GM19372 (cell line): Measurements from ENCODE around the gene CNTLN.
"Not testable (repeated sequence)": the region's sequence is repeated elsewhere in the genome, so short reads cannot be mapped to it uniquely, and the experiment has no call there.

Experiments
- ATAC-seq: cut with Tn5 transposase; IDR thresholded peaks from one replicate; pipeline ENCODE4 v1.9.1; 2021; ENCODE audit warnings: mild to moderate bottlenecking, low read depth, moderate library complexity; ENCODE audit not compliant: unreplicated experiment

CNTLN gene

GRCh38 chr9:17401858-17402257 is 267.0 kb downstream of the CNTLN start:
- ATAC-seq, result no peak

DNA sequence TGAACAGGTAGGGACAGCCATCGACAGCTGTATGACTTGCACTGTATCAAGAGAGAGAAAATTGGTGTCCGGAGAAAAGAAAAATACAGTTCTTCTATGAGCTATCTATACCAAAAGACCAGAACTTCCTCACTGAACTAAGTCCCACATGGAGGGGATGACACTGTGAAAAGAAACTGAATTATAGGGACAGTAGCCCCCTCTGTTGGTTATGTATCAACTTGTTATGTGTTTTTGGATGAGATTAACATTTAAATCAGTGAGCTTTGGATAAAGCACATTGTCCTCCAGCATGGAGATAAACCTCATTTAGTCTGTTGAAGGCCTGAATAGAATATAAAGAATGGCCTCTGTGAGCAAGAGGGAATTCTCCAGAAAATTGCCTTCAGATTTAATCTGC is 267.5 kb downstream of the CNTLN start:
- no peak for ATAC-seq

- no peak for ATAC-seq
These were observed 268.7 kb downstream of the CNTLN start for GRCh38 chr9:17403539-17403938.

GRCh38 chr9:17414986-17415385 is 280.1 kb downstream of the CNTLN start:
- ATAC-seq, result no peak

DNA sequence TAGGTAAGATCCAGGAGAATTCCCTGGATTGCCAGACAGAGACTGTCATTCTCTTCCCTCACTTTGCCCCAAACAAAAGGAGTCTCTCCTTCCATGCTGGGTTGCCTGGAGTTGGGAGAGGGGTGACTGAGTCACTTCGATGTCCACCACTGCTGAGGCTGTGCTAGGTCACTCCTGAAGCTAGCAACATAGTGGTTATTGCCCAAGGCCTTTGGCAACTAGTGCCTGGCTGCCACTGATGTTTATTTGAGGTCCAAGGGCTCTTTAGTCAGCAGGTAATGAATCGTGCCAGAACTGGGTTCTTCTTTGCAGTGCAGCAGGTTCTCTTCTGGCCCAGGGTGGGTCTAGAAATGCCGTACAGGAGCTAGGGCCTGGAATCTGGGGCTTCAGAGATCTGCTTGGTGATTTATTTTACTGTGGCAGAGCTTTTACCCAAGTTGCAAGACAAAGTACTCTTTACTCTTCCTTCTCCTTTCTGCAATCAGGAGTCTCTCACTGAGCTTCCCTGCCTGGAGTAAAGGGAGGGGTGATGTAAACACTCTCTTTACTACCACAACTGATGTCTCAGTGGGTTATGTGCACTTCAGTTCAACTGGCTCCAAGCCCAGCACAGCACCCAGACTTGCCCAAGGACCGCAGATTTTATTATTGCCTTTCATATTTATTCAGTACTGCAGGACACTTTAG is 288.3 kb downstream of the CNTLN start:
- ATAC-seq, result no peak

DNA sequence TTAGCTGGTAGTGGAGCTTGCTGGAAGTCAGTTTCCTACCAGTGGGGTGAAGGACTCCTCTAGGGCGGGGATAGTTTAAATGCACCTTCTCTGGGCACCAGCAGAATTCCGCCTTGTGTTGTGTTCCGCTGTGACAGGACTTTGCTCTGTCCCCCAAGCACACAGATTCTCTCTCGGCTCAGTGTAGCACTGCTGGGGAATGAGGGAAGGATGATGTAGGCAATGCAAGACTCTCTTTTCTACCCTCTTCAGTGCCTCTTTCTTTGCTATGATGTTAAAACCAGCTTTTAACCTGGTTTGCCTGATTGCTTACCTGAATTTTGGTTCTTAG is 288.8 kb downstream of the CNTLN start:
- ATAC-seq, result no peak

DNA sequence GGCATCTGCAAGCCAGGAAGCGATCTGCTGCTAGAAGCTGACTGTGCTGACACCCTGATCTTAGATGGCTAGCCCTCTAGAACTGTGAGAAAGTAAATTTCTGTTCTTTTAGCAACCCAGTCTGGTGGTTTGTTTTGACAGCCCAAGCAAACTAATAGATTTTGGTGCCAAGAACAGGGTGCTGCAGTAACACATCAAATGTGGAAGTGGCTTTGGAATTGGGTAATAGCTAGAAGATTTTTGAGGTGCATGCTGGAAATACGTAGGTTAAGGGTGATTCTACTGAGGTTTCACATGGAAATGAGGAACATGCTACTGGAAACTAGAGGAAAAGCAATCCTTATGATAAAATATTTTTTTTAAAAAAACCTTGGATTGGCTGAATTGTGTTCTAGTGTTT is 290.5 kb downstream of the CNTLN start:
- no peak for ATAC-seq

DNA sequence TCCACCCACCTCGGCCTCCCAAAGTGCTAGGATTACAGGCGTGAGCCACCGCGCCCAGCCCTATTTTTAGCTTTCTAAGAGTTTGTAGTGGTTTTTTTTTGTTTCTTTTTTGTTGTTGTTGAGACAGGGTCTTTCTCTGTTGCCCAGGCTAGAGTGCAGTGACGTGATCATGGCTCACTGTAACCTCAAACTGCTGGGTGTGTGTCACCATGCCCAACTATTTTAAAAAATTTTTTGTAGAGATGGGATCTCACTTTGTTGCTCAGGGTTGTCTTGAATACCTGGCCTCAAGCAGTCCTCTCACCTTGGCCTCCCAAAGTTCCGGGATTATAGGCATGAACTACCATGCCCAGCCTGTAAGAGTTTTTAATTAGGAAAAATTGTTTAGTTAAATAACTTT is 298.7 kb downstream of the CNTLN start:
- no peak for ATAC-seq

- no peak for ATAC-seq
These were observed 302.0 kb downstream of the CNTLN start for GRCh38 chr9:17436854-17437253.

GRCh38 chr9:17437813-17438212 is 303.0 kb downstream of the CNTLN start:
- ATAC-seq, result no peak

- ATAC-seq, result not testable (repeated sequence)
These were observed 310.3 kb downstream of the CNTLN start for GRCh38 chr9:17445126-17445525.

GRCh38 chr9:17453751-17454150 is 318.9 kb downstream of the CNTLN start:
- no peak for ATAC-seq

DNA sequence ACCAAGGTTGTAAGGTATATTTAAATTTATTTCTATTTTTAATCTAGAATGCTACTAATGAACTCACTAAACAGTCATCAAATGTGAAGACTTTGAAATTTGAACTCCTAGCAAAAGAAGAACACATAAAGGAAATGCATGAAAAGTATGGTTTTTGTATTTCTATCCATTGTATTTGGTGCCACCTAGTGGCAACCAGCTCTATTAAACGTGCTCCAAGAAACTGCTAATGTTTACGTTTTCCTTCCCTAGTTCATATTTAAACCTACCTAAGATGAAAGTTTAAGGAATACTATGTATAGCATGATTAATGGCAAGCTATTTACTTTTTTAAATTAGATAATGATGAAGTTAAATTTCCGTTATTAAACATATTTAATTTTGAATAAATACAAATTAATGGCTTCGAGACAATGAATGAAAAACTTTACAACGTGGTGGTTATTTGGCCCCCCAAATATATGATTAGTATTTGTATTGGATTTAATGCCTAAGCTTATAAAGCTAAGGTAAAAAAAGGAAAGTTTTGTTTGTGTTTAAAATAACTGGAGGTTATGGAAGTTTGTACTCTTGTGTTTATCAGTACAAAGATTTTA is 328.1 kb downstream of the CNTLN start:
- no peak for ATAC-seq

- ATAC-seq, result no peak
These were observed 335.4 kb downstream of the CNTLN start for GRCh38 chr9:17470036-17470813.

- ATAC-seq, result no peak
These were observed 337.3 kb downstream of the CNTLN start for GRCh38 chr9:17472126-17472525.

GRCh38 chr9:17476401-17476800 is 341.6 kb downstream of the CNTLN start:
- no peak for ATAC-seq

GRCh38 chr9:17477816-17478215 is 343.0 kb downstream of the CNTLN start:
- ATAC-seq, result no peak

DNA sequence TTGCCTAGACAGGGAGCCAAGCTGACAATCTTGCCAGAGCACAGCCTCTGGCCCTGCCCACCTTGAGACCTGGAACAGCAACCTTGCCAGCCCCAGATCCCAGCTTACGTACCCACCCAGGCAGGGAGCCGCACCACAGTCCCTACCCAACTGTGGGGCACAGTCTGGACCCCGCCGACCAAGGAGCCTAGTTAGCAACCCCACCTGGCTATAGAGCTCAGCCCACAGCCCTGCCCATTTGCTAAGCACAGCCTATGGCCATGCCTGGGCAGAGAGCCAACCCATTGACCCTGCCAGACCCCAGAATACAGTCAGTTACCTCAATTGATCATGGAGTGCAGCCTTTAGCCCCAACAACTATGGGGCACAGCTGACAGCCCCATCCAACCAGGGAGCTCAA is 346.1 kb downstream of the CNTLN start:
- ATAC-seq, result no peak

GRCh38 chr9:17481565-17481964 is 346.7 kb downstream of the CNTLN start:
- no peak for ATAC-seq

GRCh38 chr9:17484906-17485305 is 350.1 kb downstream of the CNTLN start:
- no peak for ATAC-seq

DNA sequence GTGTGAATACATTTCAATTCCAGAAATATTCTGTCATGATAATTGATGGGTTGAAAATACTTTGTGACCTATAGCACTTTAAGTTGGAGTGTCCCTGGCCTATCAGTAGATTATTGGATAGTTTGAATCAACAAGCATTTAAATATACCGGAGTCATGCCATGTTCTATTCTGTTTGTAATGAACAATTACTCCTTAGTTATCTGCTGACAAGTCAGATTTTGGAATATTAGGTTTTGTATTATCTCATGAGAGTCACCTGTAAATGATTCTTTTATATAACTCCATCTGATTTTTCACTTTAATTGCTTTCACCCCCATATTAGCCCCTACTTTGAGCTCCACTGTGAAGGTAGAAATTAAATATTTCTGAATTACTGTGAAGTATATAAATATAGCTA is 351.6 kb downstream of the CNTLN start:
- no peak for ATAC-seq

- no peak for ATAC-seq
These were observed 352.6 kb downstream of the CNTLN start for GRCh38 chr9:17487467-17487866.
